ENCODE measurements around the gene ABLIM2.

DNA sequence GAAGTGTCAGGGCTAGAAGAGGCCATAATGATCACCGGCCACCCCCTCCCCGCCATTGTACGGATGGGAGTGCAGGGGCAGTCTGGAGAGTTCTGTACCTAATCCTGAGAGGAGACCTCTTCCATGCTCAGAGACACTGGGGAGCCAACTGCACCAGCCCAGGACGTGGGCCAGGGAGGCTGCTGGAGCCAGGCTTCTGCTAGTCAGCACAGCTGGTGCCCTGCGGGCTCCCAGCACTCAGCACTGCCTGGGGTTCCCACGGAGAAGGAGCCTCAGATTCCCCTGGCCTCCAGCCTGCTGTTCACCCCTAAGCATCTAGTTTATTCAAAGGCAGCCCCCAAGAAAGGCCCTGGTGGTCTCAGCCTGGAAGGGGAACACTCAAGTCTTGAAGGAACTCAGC is 28.8 kb downstream of the ABLIM2 start:
- TF ChIP-seq, protein P1, sequence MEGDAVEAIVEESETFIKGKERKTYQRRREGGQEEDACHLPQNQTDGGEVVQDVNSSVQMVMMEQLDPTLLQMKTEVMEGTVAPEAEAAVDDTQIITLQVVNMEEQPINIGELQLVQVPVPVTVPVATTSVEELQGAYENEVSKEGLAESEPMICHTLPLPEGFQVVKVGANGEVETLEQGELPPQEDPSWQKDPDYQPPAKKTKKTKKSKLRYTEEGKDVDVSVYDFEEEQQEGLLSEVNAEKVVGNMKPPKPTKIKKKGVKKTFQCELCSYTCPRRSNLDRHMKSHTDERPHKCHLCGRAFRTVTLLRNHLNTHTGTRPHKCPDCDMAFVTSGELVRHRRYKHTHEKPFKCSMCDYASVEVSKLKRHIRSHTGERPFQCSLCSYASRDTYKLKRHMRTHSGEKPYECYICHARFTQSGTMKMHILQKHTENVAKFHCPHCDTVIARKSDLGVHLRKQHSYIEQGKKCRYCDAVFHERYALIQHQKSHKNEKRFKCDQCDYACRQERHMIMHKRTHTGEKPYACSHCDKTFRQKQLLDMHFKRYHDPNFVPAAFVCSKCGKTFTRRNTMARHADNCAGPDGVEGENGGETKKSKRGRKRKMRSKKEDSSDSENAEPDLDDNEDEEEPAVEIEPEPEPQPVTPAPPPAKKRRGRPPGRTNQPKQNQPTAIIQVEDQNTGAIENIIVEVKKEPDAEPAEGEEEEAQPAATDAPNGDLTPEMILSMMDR (IDR thresholded peaks at IDR 0.05; ENCODE audit: insufficient read depth, low read length) = no peak
- no peak for TF ChIP-seq SPI1 (IDR thresholded peaks at IDR 0.05; ENCODE audit: borderline replicate concordance, low read depth)
- TF ChIP-seq, protein P2, sequence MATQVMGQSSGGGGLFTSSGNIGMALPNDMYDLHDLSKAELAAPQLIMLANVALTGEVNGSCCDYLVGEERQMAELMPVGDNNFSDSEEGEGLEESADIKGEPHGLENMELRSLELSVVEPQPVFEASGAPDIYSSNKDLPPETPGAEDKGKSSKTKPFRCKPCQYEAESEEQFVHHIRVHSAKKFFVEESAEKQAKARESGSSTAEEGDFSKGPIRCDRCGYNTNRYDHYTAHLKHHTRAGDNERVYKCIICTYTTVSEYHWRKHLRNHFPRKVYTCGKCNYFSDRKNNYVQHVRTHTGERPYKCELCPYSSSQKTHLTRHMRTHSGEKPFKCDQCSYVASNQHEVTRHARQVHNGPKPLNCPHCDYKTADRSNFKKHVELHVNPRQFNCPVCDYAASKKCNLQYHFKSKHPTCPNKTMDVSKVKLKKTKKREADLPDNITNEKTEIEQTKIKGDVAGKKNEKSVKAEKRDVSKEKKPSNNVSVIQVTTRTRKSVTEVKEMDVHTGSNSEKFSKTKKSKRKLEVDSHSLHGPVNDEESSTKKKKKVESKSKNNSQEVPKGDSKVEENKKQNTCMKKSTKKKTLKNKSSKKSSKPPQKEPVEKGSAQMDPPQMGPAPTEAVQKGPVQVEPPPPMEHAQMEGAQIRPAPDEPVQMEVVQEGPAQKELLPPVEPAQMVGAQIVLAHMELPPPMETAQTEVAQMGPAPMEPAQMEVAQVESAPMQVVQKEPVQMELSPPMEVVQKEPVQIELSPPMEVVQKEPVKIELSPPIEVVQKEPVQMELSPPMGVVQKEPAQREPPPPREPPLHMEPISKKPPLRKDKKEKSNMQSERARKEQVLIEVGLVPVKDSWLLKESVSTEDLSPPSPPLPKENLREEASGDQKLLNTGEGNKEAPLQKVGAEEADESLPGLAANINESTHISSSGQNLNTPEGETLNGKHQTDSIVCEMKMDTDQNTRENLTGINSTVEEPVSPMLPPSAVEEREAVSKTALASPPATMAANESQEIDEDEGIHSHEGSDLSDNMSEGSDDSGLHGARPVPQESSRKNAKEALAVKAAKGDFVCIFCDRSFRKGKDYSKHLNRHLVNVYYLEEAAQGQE (IDR thresholded peaks at IDR 0.05; ENCODE audit: insufficient replicate concordance, low read depth) = no peak
- TF ChIP-seq GABPA (IDR thresholded peaks at IDR 0.05; ENCODE audit: low read depth) = no peak
